Fibroblast of skin of abdomen (primary cell): ENCODE data around the gene SLC30A4.

Experiments
- DNase-seq: peaks from one replicate; pipeline ENCODE4 v3.0.0-alpha.2; 2013

SLC30A4 gene

DNA sequence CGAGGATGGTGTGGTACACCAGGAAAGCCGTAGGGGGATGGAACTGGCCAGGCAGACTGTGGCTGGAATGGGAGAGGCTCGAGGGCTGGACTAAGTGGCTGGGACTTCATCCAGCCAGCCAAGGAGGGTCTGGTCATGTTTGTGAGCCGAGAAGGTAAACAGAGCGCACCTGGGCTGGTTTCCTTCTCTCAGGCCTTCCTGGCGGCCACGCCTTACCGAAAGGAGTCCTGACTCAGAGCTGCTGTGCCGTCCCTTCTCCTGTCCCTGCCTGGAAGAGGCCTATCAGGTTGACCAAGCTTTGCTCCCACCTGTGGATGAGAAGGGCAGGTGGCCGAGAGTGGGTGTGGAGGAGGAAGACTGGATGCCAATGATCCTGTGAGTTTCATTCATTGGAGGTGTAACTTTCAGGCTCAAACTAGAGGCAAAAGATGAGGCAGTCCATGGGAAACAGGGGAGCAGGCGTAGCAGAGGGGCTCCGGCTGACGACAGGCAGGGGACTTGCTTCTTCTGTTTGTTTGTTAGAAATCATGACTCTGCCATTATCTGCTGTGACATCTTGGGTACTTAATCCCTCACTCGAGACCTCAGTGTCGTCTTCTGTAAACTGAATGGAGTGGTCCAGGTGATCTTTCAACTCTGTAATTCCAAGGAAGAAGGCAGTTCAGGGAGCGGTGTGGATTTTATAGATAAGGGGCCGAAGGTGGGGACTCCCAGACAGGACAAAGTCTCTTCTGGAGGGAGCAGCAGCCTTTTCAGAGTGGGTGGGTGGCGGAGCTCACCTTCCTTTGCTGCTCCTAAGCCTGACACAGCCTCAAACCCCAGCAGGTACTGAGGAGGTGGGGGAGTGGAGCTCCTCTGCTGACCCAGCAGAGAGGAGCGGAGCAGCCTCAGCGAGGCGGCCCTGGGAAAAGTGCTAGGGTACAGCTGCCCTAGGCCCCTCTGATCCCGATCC is 72.4 kb downstream of the SLC30A4 start:
- no peak for DNase-seq

DNA sequence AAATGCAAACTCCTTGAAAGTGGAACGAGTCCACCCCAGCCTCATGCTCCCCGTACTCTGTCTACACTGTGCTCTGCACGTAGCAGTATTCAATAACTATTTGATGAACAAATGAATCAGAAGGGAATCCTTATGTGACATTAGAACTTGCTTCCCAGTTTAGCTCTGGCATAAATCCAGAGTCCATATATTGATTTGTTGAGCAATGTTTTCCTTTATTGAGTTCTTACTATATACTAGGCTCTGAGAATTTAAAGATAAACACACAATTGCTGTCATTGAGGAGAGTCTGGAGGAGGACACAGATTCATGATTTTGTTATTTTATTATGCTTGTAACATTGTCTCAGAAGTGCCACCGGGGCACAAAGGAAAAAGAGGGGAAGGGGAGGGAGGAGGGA is 73.2 kb downstream of the SLC30A4 start:
- DNase-seq = no peak

DNA sequence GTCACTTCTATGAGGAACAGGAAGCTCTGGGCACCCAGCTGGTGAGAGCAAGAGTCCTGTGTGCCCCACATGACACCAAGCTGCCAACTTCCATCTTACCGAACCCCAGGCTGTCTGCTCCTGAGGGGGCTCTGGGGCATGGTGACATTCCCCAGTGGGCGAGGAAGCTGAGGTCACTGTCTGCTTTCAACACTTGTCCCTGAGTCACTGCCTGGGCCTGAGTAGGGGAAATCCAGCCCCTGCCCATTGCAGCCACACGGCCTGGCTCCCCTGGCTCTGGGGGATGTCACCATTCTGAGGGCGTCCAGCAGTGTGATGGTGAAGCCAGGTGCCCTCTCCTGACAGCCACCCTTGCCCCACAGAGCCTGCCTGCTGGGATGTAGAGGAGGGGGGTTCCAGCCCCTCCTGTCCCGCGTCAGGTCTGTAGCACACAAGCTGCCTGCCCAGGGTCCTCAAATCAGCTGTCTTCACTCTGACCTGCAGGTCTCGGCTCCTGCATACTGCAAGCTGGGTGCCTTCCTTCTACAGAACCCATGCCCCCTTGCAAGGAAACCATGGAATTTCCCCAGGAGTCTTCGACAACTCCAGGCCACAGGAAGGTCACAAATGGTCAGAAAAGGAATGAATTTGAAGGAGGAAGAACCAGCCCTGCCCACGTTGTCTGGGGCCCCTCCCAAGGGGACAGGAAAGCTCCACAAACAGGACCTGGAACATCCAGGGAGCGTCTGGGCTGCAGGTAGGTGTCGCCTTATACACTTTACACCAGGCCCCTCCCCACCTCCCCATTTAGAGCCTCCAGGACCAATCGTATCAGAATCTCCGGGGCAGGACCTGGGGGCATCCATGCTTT is 74.3 kb downstream of the SLC30A4 start:
- no peak for DNase-seq

DNA sequence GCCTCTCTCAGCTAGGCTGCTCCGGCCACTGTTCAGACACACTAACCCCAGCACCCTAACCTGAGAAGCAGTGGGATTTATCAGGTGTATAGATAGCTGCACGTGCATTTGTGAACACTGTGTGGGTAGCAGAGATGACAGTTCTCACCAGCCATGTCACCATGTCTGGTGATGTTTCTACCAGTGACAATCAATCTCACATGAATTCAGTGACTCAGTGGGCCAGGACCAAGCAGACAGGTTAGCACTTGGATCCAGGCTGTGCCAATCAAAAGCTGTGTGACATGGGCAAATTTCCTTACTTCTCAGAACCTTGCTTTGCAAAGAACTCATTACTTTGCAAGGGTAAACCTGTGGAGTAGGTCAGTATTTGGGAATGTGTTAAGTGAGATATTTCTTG is 78.9 kb downstream of the SLC30A4 start:
- no peak for DNase-seq

DNA sequence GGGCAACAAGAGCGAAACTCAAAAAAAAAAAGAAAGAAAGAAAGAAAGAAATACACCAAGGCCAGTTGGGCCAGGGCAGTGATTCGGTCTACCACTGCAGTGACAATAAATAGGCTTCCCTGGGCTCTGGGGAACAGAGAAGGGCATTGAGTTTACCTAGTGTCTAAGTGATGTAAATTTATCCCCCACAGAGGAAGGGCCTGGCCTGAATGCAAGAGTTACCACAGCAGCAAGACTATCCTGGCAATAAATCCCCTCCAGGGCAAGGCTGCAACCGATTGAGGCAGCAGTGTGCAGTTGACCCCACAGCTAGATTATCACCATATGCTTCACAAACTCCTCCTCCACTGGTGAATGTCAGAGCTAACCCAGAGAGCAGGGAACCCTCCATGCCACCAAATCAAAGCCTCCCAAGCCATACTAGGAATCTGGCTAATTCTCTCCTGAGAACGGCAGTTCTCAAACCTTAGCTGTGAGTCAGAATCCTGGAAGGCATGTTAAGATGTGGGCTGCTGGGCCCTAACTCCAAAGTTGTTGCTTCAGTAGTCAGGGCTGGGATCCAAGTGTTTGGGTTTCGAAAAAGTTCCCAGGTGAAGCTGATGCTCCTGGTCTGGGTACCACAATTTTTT is 79.9 kb downstream of the SLC30A4 start:
- DNase-seq = peak; percentile 75

DNA sequence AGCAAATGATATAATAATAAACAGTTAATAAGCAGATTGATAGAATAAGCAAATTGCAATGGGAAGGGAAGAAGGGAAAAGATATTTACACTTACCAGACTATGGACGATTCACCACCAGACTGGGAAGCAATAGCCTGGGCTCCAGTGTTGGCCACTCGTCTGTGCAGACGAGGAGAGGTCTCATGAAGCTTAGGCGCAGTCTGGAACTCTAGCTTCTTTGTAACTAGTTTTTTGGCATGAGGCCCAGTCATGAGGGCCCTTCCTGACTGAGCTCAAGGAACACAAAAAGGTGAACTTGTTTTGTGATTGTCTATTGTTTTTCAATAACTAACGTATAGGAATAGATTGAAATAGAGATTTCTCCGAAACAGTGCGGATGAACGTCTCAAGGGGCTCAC is 80.9 kb downstream of the SLC30A4 start:
- no peak for DNase-seq

DNA sequence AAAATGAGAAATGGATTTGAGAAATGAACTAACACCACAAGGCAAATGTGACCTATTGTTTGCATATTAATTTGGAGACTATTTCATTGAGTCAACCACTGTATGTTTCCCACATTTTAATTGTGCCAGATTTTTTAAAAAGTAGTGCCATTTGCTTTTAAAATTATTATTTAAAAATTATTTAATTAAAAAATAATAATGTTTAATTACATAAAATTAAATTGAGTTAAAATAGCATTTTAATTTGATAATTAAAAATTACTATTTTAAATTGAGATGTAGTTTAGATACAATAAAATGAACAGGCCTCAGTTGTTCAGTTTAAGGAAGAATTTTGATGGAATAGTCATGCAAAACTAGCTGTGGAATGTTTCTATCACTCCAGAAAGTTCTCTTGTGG is 81.5 kb downstream of the SLC30A4 start:
- DNase-seq = no peak

DNA sequence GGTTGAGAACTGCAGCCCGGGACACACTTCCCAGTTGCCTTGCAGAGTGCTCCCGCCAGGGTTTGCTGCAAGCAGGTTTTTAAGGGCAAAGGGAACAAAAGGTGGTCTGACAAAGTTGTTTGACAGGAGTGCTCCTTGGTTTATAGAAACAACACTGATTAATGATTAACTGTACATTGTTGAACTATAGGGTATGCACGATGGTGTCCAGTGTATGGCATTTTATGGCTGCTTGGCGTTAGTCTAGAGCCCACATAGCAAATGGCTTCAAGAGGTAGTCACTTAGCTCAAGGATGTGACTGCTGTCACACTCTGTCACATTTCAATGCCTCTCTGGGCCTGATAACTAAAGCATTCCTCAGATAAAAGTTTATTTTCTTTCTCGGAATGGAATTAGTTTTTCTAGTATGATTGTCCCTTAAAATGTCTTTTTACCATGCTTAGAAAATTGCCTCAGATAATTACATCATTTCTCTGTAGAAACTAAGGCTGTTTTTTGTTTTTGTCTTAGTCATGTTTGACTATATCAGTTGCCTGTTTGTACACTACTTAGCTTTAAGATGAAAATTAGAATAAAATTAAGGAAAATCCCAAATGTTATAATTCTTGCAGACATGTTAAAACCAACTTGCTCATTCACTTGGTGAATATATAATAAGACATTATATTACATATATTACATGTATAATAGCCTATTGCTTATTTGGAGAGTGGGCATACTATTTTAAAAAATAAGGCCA is 82.9 kb downstream of the SLC30A4 start:
- DNase-seq = no peak

DNA sequence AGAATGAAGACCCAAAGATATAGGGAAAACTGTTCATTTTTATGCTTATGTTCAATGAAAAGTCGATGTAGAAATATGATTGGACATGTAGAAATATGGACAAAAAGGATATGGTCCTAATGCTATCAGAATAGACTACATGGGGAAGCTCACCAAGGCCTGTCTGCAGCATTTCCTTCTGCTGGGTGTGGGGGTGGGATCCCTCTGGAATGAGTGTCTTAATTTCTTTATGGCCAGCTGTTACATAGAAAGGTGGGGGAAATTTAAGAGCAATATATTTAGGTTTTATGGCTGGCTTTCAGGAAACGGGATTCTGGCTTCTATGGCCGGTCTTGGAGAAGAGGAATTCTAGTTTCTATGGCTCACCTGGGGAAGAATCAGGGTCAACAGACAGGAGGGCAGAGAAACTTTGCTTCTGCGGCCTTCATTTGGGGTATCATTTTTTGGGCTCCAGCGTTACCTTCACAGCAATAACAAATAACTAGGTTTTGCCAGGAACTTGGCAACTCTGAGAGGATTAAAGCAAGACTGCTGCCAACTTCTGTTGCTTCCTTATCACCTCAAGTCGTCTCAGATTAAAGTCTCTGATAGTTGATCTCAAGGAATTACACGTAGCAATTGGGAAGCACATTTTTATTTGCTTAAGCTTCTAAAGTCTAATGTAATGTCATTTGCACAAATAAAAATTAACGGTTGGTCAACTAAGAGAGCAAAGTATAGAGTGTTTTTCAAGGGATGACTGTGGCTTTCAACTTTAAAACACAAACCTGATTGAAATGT is 87.2 kb downstream of the SLC30A4 start:
- no peak for DNase-seq

DNA sequence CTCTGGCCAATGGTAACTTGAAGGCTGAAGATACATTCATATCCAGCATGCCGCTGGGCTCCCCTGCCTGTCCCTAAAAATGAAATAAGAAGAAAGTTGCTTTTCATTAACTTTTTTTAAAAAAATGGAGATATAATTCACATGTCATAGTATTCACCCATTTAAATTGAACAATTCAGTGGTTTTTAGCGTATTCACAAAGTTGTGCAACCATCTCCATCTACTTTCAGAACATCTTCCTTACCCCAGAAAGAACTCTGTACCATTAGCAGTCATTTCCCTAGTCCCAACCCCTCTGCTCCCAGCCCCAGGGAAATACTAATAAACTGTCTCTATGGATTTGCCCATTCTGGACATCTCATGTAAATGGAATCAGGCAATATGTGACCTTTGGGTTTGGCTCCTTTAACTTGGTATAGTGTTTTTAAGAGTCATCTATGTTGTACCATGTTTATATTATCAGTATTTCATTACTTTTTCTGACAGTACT is 88.4 kb downstream of the SLC30A4 start:
- no peak for DNase-seq

DNA sequence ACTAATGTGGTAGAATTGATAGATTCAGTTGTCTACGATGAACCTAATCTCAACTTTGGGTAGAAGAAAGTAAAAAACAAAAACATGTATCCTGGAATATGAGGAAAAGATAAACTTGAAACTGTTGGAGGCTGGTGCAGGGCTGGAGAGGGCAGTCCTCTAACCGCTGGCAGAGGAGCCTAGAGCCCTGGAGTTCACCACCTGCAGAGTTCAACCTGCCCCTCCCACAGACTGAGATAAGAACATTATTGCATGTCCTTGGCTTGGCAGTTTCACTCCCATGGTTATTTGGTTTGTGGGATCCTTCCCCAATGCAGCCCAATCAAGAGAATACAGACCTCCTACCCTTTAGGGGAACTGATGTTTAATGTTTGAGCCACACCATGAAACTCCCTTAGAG is 91.0 kb downstream of the SLC30A4 start:
- no peak for DNase-seq

DNA sequence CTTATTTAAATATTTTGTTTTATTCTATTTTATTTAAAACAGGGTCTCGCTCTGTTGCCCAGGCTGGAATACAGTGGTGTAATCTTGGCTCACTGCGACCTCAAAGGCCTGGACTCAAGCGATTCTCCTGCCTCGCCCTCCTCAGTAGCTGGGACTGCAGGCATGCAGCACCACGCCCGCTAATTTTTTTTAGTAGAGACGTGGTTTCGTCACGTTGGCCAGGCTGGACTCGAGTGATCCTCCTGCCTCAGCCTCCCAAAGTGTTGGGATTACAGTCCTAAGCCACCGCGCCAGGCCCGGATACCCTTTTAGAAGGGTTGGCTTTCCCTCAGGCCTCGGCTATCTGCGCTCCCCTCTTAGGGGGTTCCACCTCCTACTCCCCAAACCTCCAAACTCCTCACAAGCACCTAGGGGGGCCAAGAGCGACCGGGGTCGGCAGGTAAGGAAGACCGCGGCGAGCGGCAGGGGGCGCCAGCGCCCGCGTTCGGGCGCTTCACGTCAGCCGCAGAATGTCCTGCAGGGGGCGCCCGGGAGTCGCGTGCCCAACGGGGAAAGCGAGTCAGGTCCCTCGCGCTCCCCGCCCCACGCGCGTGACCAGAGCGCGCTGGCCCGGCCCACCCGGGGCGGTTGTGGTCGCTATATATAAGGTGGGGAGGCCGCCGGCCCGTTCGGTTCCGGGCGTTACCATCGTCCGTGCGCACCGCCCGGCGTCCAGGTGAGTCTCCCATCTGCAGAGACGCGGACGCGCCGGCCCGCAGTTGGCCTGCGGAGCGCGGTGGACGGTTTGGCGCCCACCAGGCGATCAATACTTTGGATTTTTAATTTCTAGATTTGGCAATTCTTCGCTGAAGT is 92.4 kb downstream of the SLC30A4 start:
- DNase-seq = peak; percentile 30
